Fibroblast of lung (primary cell): ENCODE measurements around the gene ZCRB1.

ENCODE experiments used
- CTCF ChIP-seq, 2 donors: IDR thresholded peaks in 1 of 2; conservative IDR thresholded peaks in 1 of 2; 1 replicate in 1 of 2; 2 replicates in 1 of 2; pipeline ENCODE4 v1.5.1; 2011 to 2012; ENCODE audit warnings: low read length in 2 of 2, control low read depth in 1 of 2, inconsistent platforms in 1 of 2, low read depth in 1 of 2, mild to moderate bottlenecking in 1 of 2
- EZH2 ChIP-seq: IDR thresholded peaks from 2 replicates; pipeline ENCODE4 v1.5.1; 2012; ENCODE audit warnings: low read length, control low read depth, mild to moderate bottlenecking; ENCODE audit errors: missing control alignments

DNA sequence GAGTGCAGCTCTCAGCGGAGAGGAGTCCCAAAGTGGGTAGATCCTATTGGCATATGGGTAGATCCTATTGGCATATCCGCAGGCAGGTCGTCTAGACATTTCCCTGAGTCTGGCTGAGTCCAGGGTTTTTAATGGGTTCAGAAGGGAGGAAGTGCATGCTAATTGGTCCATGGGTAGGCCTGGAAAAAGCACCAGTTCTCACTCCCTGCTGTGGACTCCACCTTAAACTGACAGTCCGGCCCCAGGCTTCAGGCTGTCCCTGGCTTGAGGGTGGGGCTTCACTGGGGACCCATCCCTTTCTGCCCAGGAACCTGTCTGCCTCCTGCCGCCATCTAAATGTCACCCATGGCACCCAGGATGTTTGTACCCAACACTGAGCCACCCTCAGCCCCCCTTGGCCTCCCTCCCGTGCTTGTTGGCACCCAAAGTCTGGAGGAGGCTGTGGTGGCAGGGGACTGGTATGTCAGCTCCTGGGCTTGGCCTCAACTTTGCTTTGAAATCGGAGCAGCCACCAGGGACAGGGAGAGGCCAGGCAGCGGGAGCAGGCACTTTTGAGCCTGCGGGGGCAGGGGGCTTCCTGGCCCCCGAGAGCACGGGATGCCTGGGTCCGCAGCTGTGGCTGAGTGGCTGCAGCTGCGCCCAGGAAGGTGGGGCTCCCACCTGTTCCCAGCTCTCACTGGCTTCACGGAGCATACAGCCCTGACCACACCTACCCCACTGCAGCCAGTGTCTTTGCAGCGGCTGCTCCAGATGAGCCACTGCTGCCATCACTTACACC lies 58.3 kb downstream of the ZCRB1 start:
- TF ChIP-seq CTCF (conservative IDR thresholded peaks at IDR 0.05 in 1 of 2, IDR thresholded peaks at IDR 0.05 in 1 of 2; ENCODE audit: low read depth in 1 of 2, low read length in 2 of 2) (no peak), EZH2 (no peak)
